ENCODE results near the gene TMCO6. TPM values are rescaled to one million over a fixed set of nuclear protein-coding genes. Genes with fewer than 3 reads are reported as not detected.

TMCO6 gene
- total and polyA plus RNA-seq, 2 experiments from 2014 or later = 18.7 to 19.9 TPM

DNA sequence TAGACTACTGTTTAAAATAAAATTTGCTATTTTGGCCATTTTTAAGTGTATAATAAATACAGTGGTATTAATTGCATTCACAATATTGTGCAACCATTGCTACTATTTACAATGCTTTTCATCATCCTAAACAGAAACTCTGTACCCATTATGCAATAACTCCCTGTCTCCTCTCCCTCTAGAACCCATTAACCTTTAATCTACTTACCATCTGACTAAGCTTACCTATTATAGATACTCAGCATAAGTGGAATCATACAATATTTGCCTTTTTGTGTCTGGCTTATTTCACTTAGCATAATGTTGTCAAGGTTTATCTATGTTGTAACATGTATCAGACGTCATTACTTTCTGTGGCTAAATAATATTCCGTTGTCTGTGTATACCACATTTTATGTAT lies 32.2 kb upstream of the TMCO6 start (continued):
- TF ChIP-seq REST (IDR thresholded peaks at IDR 0.05; ENCODE audit: unreplicated experiment) (no peak), STAT1 (IDR thresholded peaks at IDR 0.05; ENCODE audit: unreplicated experiment) (no peak), ETS1 (IDR thresholded peaks at IDR 0.05) (no peak), NANOG (IDR thresholded peaks at IDR 0.05; ENCODE audit: borderline replicate concordance) (no peak), EZH2phosphoT487 (IDR thresholded peaks at IDR 0.05; ENCODE audit: unreplicated experiment) (no peak), ZNF114 (CRISPR knock-in tag; IDR thresholded peaks at IDR 0.05) (no peak), POLR2AphosphoS5 (IDR thresholded peaks at IDR 0.05; ENCODE audit: low read depth) (no peak)

DNA sequence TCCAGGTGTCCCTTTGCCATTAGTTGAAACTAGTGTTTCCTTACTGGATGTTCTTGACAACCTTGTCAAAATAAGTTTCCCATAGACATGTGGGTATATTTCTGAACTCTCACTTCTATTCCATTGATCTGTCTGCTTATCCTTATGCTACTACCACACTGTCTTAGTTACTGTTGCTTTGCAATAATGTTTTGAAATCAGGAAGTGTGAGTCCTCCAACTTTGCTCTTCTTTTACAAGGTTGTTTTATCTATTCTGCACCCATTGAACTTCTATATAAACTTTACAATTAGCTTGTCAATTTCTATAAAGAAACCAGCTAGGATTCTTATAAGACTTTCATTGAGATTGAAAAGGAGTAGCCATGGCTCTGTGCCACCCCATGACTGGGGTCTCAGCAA lies 30.5 kb upstream of the TMCO6 start:
- H3K4me1 ChIP-seq (ENCODE audit: insufficient read depth) = no peaks in the 10 kb centered on the region
- no peak overlapping the region for H3K4me3 Mint-ChIP-seq
- DNase-seq (ENCODE audit: low spot score) (no peak), ATAC-seq (no peak)
- no peaks in the 10 kb centered on the region for H3F3A ChIP-seq (replicated peaks; ENCODE audit: low read depth)
- H3K4me1 Mint-ChIP-seq = no peaks in the 10 kb centered on the region
- H3K9me2 ChIP-seq (ENCODE audit: insufficient read depth) = no peaks in the 10 kb centered on the region; the same call in 1 of the 2 replicates
- H4K20me1 ChIP-seq (replicated peaks; ENCODE audit: insufficient read depth) = no peaks in the 10 kb centered on the region
- no peak overlapping the region for H3K27ac ChIP-seq (ENCODE audit: low read depth)
- H2AFZ ChIP-seq = no peak overlapping the region
- H3K27me3 ChIP-seq (ENCODE audit: insufficient read depth) = no peaks in the 10 kb centered on the region
- H3K79me2 ChIP-seq (replicated peaks; ENCODE audit: insufficient read depth) = no peaks in the 10 kb centered on the region
- no peak overlapping the region for H3K27ac Mint-ChIP-seq
- no peaks in the 10 kb centered on the region for H3K36me3 ChIP-seq (ENCODE audit: insufficient read depth)
- H3K4me3 ChIP-seq = no peak overlapping the region
- TF ChIP-seq EZH2phosphoT487 (IDR thresholded peaks at IDR 0.05; ENCODE audit: unreplicated experiment) (no peak), CTCF (conservative IDR thresholded peaks at IDR 0.05; ENCODE audit: low read depth in 2 of 2) (no peak)
- peaks cover 50% of the 10 kb centered on the region for H3K9me3 Mint-ChIP-seq
- peaks cover 4% of the 10 kb centered on the region; the same call in 2 of the 3 replicates for H3K36me3 Mint-ChIP-seq (ENCODE audit: low read depth)
- H3K27me3 Mint-ChIP-seq (ENCODE audit: insufficient read depth, low read depth, poor library complexity) = peaks cover 8% of the 10 kb centered on the region
- H3K4me2 ChIP-seq = no peak overlapping the region

Measured in GM23338 (cell line).